PC-9 (cell line): ENCODE results near the gene HLCS.

Experiments used
- CTCF ChIP-seq: fragments of 200-600 bp; sonication (generic); conservative IDR thresholded peaks from 2 replicates; pipeline ENCODE4 v1.6.1; 2017; ENCODE audit warnings: mixed run types, antibody characterized with exemption, mild to moderate bottlenecking, moderate library complexity
- EZH2 ChIP-seq: fragments of 200-600 bp; sonication (generic); IDR thresholded peaks from 2 replicates; pipeline ENCODE4 v1.8.0; 2017; ENCODE audit warnings: antibody characterized with exemption, low read depth

GRCh38 chr21:36710729-36711048 is 255.8 kb downstream of the HLCS start:
- TF ChIP-seq EZH2: no peak
- no peak for TF ChIP-seq CTCF
